Kidney epithelial cell (primary cell): ENCODE measurements around the gene OXA1L. TPM values are rescaled to one million over a fixed set of nuclear protein-coding genes. Genes with fewer than 3 reads are reported as not detected.
"Not testable (repeated sequence)": the region's sequence is repeated elsewhere in the genome, so short reads cannot be mapped to it uniquely, and the experiment has no call there.

ENCODE experiments used
- DNase-seq: peaks from one replicate; pipeline ENCODE4 v3.0.0-alpha.2; 2010; ENCODE audit warnings: low read depth
- H3K27me3 ChIP-seq: 2 replicates; pipeline ENCODE4 v1.6.0; 2011; ENCODE audit warnings: low read length; ENCODE audit not compliant: control insufficient read depth, insufficient read depth
- H3K36me3 ChIP-seq: 2 replicates; pipeline ENCODE4 v1.5.1; 2011; ENCODE audit warnings: low read length; ENCODE audit not compliant: control insufficient read depth, insufficient read depth
- H3K4me3 ChIP-seq: 2 replicates; pipeline ENCODE4 v1.5.1; 2011; ENCODE audit warnings: low read depth, mild to moderate bottlenecking, control low read depth, low read length
- total RNA-seq: library from RNA; depleted of rRNA; stranded (reverse); fragments of >200 nt; gene quantifications from 2 replicates; pipeline ENCODE4 v1.2.3, GENCODE V29; 2015
- TF ChIP-seq, protein P1 (sequence below): IDR thresholded peaks from 2 replicates; pipeline ENCODE4 v1.5.1; 2011; ENCODE audit warnings: mild to moderate bottlenecking, moderate library complexity, low read length, control low read depth, inconsistent platforms; ENCODE audit not compliant: insufficient read depth, poor library complexity, severe bottlenecking

The OXA1L gene
- total RNA-seq, 1 donor from 2014 or later = 84.5 TPM

DNA sequence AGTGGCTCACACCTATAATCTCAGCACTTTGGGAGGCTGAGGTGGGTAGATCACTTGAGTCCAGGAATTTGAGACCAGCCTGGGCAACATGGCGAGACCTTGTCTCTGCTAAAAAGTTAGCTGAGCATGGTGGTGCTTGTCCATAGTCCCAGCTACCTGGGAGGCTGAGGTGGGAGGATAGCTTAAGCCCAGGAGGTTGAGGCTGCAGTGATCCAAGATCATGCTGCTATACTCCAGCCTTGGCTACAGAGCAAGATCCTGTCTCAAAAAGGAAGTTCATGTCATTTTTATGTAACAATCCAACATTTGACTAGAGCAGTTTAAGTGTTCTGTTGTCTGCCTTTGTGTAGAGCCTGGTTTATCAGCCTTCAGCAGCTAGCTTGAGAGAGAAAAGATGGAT, 6.2 kb downstream of the OXA1L start:
- Histone ChIP-seq H3K36me3 (peaks cover 1% of the 10 kb centered on the region), H3K27me3 (no peaks in the 10 kb centered on the region), H3K4me3 (no peak overlapping the region)
- TF ChIP-seq, protein P1, sequence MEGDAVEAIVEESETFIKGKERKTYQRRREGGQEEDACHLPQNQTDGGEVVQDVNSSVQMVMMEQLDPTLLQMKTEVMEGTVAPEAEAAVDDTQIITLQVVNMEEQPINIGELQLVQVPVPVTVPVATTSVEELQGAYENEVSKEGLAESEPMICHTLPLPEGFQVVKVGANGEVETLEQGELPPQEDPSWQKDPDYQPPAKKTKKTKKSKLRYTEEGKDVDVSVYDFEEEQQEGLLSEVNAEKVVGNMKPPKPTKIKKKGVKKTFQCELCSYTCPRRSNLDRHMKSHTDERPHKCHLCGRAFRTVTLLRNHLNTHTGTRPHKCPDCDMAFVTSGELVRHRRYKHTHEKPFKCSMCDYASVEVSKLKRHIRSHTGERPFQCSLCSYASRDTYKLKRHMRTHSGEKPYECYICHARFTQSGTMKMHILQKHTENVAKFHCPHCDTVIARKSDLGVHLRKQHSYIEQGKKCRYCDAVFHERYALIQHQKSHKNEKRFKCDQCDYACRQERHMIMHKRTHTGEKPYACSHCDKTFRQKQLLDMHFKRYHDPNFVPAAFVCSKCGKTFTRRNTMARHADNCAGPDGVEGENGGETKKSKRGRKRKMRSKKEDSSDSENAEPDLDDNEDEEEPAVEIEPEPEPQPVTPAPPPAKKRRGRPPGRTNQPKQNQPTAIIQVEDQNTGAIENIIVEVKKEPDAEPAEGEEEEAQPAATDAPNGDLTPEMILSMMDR = no peak
- no peak for DNase-seq

GRCh38 chr14:22773162-22774010, 6.9 kb downstream of the OXA1L start:
- peaks cover 1% of the 10 kb centered on the region for H3K36me3 ChIP-seq
- no peak for DNase-seq
- no peak overlapping the region for H3K4me3 ChIP-seq
- no peaks in the 10 kb centered on the region for H3K27me3 ChIP-seq
- TF ChIP-seq, protein P1 = no peak

- TF ChIP-seq, protein P1 = no peak
- no peak overlapping the region for H3K4me3 ChIP-seq
- H3K36me3 ChIP-seq = peaks cover 1% of the 10 kb centered on the region
- DNase-seq = no peak
- H3K27me3 ChIP-seq = no peaks in the 10 kb centered on the region
Measured at GRCh38 chr14:22774011-22774706, 7.7 kb downstream of the OXA1L start.

DNA sequence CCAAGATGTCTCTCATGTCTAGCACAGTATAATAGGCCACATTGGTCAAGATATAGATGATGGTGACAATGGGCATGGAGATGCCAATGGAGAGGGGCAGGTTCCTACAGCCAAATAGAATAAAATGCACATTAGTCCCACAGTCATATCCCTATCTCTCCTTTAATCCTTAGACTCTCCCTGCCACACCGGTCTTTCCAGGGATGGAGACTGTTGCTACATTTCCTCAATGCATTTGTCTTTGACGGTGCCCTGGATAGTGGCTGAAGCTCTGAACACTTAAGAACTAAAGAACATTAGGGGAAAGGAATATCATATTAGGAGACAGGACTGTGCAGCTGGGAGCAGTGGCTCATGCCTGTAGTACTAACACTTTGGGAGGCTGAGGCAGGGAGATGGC, 9.7 kb downstream of the OXA1L start:
- no peak for DNase-seq
- Histone ChIP-seq H3K27me3 (no peaks in the 10 kb centered on the region), H3K4me3 (no peak overlapping the region), H3K36me3 (no peaks in the 10 kb centered on the region)
- TF ChIP-seq, protein P1 = no peak

- DNase-seq, H3K27me3 ChIP-seq, H3K4me3 ChIP-seq, H3K36me3 ChIP-seq: not testable (repeated sequence)
Measured at GRCh38 chr14:22776849-22777248, 10.4 kb downstream of the OXA1L start.

- no peak for DNase-seq
- Histone ChIP-seq H3K4me3 (no peak overlapping the region), H3K27me3 (no peaks in the 10 kb centered on the region), H3K36me3 (no peaks in the 10 kb centered on the region)
- TF ChIP-seq, protein P1 = no peak
Measured at GRCh38 chr14:22778084-22778483, 11.6 kb downstream of the OXA1L start.
